Measurements from ENCODE around the gene HOTAIR. TPM values are rescaled to one million over a fixed set of nuclear protein-coding genes. Genes with fewer than 3 reads are reported as not detected.

HOTAIR gene
- total and polyA plus RNA-seq, 4 donors, result not detected

DNA sequence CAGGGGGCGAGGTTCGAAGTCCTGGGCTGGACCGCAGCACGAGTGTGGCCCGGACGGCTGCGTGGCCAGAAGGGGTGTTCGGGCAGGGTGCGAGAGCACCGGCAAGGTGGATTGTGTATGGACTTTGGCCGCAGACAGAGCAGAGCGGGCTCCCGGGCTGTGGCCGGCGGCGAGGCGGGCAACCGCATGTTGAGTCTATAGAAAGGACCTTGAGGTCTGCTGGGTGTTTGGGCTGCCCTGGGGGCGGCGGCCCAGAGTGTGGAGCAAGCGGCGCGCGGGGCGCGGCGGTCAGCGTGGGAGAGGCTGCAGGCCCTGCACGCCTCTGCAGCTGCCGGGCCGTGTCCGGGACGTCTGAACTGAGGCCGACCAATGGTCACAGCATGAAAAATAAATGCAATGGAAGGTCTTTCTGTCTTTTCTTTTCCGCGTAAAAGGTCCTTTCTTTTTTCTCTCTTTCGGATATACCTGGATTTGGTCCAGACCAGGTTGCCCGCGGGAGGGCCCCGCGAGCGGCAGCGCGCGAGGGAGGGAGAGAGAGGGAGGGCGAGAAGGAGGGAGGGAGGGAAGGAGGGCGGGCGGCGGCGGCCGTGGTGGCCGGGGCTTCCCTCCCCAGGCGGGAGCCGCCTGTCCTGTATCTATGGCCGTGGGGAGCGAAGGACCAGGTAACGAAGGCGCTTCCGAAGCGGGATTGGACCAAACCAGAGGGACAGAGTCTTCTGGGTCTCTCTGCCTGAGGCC, 19.7 kb upstream of the HOTAIR start:
- peak overlapping the region in 1 of 3 donors; percentile 61 for H3K4me3 ChIP-seq (ENCODE audit: low read depth in 1 of 3, low read length in 3 of 3)
- TF ChIP-seq, protein P1, sequence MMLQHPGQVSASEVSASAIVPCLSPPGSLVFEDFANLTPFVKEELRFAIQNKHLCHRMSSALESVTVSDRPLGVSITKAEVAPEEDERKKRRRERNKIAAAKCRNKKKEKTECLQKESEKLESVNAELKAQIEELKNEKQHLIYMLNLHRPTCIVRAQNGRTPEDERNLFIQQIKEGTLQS (IDR thresholded peaks at IDR 0.05), result no peak
- TF ChIP-seq FOXA1 (IDR thresholded peaks at IDR 0.05) (no peak), TAF1 (conservative IDR thresholded peaks at IDR 0.05) (no peak), FOXA2 (IDR thresholded peaks at IDR 0.05) (no peak), SP1 (IDR thresholded peaks at IDR 0.05) (no peak), HNF4G (IDR thresholded peaks at IDR 0.05) (no peak), JUND (IDR thresholded peaks at IDR 0.05) (no peak), RXRA (IDR thresholded peaks at IDR 0.05) (no peak), HNF4A (conservative IDR thresholded peaks at IDR 0.05) (no peak), RAD21 (IDR thresholded peaks at IDR 0.05) (no peak)
- TF ChIP-seq, protein P2, sequence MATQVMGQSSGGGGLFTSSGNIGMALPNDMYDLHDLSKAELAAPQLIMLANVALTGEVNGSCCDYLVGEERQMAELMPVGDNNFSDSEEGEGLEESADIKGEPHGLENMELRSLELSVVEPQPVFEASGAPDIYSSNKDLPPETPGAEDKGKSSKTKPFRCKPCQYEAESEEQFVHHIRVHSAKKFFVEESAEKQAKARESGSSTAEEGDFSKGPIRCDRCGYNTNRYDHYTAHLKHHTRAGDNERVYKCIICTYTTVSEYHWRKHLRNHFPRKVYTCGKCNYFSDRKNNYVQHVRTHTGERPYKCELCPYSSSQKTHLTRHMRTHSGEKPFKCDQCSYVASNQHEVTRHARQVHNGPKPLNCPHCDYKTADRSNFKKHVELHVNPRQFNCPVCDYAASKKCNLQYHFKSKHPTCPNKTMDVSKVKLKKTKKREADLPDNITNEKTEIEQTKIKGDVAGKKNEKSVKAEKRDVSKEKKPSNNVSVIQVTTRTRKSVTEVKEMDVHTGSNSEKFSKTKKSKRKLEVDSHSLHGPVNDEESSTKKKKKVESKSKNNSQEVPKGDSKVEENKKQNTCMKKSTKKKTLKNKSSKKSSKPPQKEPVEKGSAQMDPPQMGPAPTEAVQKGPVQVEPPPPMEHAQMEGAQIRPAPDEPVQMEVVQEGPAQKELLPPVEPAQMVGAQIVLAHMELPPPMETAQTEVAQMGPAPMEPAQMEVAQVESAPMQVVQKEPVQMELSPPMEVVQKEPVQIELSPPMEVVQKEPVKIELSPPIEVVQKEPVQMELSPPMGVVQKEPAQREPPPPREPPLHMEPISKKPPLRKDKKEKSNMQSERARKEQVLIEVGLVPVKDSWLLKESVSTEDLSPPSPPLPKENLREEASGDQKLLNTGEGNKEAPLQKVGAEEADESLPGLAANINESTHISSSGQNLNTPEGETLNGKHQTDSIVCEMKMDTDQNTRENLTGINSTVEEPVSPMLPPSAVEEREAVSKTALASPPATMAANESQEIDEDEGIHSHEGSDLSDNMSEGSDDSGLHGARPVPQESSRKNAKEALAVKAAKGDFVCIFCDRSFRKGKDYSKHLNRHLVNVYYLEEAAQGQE (IDR thresholded peaks at IDR 0.05), result no peak
- TF ChIP-seq, protein P3, sequence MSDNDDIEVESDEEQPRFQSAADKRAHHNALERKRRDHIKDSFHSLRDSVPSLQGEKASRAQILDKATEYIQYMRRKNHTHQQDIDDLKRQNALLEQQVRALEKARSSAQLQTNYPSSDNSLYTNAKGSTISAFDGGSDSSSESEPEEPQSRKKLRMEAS (IDR thresholded peaks at IDR 0.05), result no peak
- TF ChIP-seq, protein P4, sequence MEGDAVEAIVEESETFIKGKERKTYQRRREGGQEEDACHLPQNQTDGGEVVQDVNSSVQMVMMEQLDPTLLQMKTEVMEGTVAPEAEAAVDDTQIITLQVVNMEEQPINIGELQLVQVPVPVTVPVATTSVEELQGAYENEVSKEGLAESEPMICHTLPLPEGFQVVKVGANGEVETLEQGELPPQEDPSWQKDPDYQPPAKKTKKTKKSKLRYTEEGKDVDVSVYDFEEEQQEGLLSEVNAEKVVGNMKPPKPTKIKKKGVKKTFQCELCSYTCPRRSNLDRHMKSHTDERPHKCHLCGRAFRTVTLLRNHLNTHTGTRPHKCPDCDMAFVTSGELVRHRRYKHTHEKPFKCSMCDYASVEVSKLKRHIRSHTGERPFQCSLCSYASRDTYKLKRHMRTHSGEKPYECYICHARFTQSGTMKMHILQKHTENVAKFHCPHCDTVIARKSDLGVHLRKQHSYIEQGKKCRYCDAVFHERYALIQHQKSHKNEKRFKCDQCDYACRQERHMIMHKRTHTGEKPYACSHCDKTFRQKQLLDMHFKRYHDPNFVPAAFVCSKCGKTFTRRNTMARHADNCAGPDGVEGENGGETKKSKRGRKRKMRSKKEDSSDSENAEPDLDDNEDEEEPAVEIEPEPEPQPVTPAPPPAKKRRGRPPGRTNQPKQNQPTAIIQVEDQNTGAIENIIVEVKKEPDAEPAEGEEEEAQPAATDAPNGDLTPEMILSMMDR (IDR thresholded peaks at IDR 0.05; ENCODE audit: low read depth, low read length, missing input control), result no peak
- no peaks in the 10 kb centered on the region for H3K9me3 ChIP-seq (ENCODE audit: control insufficient read depth in 4 of 4, low read length in 3 of 4)
- peaks cover 9 to 21% (median 16%) of the 10 kb centered on the region in 4 donors for H3K4me1 ChIP-seq (ENCODE audit: control insufficient read depth in 4 of 4, insufficient read depth in 4 of 4, low read length in 3 of 4)
- WGBS, result 7% methylated on average over 60 of the region's 60 CpGs
- no peak overlapping the region for H3K27ac ChIP-seq (ENCODE audit: low read depth in 1 of 2, low read length in 2 of 2)
- H3K27me3 ChIP-seq (ENCODE audit: control insufficient read depth in 4 of 4, insufficient read depth in 4 of 4, low read length in 3 of 4), result peaks cover 12 to 50% (median 28%) of the 10 kb centered on the region in 4 donors
- no peak overlapping the region for H3K9ac ChIP-seq (ENCODE audit: low read depth in 1 of 2, low read length in 2 of 2)
- no peak for DNase-seq (ENCODE audit: low spot score)
- H3K36me3 ChIP-seq (ENCODE audit: control insufficient read depth in 4 of 4, insufficient read depth in 3 of 4, low read depth in 1 of 4, low read length in 3 of 4), result no peaks in the 10 kb centered on the region

DNA sequence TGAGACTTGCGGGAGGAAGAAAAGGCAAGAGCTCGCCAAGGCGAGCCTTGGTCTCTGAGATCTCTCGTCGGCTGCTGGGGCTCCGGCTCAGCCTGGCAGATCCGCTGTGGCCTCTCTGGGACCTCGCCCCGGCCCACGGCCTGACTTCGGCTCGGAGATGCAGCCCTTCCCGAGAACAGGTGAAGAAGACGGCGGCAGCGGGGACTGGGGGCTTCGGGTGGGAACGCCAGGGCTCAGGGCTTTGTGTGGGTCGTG, 19.2 kb upstream of the HOTAIR start:
- 7% methylated on average over 19 of the region's 19 CpGs for WGBS
- Histone ChIP-seq H3K27me3 (ENCODE audit: control insufficient read depth in 4 of 4, insufficient read depth in 4 of 4, low read length in 3 of 4) (peaks cover 12 to 50% (median 29%) of the 10 kb centered on the region in 4 donors), H3K27ac (ENCODE audit: low read depth in 1 of 2, low read length in 2 of 2) (no peak overlapping the region), H3K9me3 (ENCODE audit: control insufficient read depth in 4 of 4, low read length in 3 of 4) (no peaks in the 10 kb centered on the region), H3K4me1 (ENCODE audit: control insufficient read depth in 4 of 4, insufficient read depth in 4 of 4, low read length in 3 of 4) (peaks cover 9 to 21% (median 18%) of the 10 kb centered on the region in 4 donors), H3K36me3 (ENCODE audit: control insufficient read depth in 4 of 4, insufficient read depth in 3 of 4, low read depth in 1 of 4, low read length in 3 of 4) (no peaks in the 10 kb centered on the region), H3K9ac (ENCODE audit: low read depth in 1 of 2, low read length in 2 of 2) (no peak overlapping the region), H3K4me3 (ENCODE audit: low read depth in 1 of 3, low read length in 3 of 3) (no peak overlapping the region)
- no peak for DNase-seq (ENCODE audit: low spot score)
- TF ChIP-seq GABPA (IDR thresholded peaks at IDR 0.05 in 1 of 2, conservative IDR thresholded peaks at IDR 0.05 in 1 of 2) (no peak), RAD21 (IDR thresholded peaks at IDR 0.05) (no peak), SP1 (IDR thresholded peaks at IDR 0.05) (no peak), NR2F2 (IDR thresholded peaks at IDR 0.05) (no peak), RXRA (IDR thresholded peaks at IDR 0.05) (no peak), EGR1 (IDR thresholded peaks at IDR 0.05; ENCODE audit: low read depth in 2 of 2) (no peak)
- TF ChIP-seq, protein P3 (IDR thresholded peaks at IDR 0.05), result no peak
- TF ChIP-seq, protein P5, sequence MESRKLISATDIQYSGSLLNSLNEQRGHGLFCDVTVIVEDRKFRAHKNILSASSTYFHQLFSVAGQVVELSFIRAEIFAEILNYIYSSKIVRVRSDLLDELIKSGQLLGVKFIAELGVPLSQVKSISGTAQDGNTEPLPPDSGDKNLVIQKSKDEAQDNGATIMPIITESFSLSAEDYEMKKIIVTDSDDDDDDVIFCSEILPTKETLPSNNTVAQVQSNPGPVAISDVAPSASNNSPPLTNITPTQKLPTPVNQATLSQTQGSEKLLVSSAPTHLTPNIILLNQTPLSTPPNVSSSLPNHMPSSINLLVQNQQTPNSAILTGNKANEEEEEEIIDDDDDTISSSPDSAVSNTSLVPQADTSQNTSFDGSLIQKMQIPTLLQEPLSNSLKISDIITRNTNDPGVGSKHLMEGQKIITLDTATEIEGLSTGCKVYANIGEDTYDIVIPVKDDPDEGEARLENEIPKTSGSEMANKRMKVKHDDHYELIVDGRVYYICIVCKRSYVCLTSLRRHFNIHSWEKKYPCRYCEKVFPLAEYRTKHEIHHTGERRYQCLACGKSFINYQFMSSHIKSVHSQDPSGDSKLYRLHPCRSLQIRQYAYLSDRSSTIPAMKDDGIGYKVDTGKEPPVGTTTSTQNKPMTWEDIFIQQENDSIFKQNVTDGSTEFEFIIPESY (IDR thresholded peaks at IDR 0.05), result no peak
